NCI-H1930 (cell line): ENCODE measurements around the gene LAMA3.

Source experiments
- DNase-seq, 2 experiments: peaks; one replicate each; lab custom pipeline; 2025; lab: John Stamatoyannopoulos, UW

LAMA3 gene

DNA sequence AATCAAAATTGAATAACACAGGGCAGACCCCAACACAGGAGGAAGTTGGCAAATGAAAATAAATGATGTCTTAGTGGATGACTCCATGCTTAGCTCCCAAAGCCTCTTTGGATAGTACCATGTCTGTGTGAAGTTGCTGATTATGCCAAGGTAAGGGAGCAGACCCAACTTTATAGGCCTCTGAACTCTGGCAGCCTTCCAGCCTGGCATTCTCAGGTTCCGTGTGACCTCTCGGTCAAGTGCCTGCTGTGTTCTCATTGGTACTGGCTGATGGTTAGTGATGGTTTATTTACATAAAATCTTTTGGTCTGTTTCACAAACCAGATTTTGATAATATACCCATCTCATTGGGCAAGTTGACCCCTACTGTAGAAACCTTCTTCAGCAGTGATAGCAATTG lies 213.1 kb downstream of the LAMA3 start:
- DNase-seq, result no peak

DNA sequence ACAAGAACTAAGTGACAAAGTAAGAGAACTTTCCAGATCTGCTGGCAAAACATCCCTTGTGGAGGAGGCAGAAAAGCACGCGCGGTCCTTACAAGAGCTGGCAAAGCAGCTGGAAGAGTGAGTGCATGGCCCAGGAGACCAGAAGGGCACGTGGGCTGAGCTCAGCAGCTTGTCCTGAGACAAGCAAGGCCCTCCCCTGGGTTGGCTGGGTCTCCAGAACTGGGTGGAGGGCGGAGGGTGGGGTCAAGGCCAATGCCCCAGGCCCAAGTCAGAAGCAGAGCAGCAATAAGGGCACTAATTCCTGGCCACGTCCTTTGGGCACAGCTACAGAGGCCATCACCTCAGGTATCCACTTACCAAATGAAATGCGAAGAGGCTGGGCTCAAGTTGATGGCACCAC lies 214.7 kb downstream of the LAMA3 start:
- DNase-seq, result no peak

DNA sequence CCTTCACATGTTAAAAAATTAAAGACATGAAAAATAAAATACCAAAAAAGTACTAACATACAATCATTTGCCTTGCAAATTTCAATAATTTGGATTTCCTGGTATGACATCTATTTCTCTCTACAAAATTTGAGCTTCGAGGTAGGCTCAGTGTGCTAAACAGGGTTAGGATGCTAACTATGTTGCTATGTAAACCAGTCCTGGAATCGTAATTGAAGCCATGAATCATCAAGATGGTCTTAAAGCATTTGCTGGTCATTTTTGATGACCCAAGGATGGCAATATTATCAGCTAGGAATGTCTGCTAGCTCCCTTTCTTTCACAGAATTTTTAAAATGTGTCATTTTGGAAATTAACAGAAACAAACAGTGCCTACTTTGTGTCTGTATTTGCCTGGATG lies 217.4 kb downstream of the LAMA3 start:
- no peak for DNase-seq

DNA sequence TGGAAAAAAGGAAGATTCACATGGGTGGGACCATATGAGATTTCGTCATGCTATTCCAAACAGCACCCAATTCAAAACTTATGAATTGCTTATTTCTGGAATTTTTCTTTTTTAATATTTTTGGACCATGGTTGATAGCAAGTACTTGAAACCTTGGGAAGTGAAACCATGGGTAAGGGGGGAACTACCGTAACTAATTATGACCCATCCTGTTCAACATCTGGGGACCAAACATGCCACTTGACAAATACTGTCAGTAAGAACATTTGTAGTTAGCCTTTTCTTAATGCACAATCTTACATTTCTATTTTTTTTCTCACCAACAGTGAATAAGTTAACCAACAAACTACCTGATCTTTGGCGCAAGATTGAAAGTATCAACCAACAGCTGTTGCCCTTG lies 219.6 kb downstream of the LAMA3 start:
- DNase-seq, result no peak

DNA sequence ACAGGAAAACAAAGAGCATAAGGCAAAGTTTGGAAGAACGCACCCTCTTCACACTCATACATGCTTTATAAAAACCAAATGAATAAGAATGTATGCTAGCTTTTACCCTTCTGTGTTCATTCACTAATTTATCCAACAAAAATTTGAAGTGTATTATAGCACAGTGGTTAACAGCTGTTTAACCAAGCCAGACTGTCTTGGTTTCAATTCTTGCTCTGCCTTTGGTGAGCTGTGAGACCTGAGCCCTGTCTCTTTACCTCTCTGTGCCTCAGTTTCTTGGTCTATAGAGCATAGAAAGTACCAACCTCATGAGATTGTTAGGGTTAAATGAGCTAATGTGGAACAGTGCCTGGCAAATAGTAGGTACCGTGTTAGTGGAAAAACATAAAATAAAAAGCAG lies 220.8 kb downstream of the LAMA3 start:
- no peak for DNase-seq

DNA sequence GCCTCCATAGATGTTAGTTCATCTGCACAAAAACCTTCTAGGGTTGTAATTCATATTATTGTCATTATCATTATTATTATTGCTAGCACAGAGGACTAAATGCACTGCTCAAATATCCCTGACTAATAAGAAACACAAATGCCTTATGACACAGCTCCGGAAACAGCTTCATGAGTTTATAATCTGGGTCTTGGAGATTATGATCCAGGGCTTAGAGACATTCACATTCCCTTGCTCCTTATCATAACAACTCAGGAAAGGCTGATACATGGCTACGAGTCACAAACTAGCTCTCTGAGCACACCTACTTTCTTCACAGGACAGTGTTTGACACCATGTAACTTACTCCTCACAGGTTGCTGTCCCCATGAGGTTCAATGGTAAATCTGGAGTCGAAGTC lies 223.1 kb downstream of the LAMA3 start:
- no peak for DNase-seq

DNA sequence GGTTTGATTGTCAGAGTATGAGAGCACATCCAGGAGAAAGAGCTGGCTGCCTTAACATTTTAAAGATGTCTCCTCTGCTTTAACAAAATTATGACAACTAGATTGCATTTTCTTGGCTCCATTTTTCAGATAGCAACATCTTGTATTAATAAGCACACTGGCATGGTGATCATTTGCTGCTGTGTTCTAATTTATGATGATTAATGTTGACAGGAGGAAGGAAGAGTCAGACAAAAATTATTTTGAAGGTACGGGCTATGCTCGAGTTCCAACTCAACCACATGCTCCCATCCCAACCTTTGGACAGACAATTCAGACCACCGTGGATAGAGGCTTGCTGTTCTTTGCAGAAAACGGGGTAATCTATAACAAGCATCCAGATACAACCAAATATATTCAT lies 227.1 kb downstream of the LAMA3 start:
- no peak for DNase-seq

DNA sequence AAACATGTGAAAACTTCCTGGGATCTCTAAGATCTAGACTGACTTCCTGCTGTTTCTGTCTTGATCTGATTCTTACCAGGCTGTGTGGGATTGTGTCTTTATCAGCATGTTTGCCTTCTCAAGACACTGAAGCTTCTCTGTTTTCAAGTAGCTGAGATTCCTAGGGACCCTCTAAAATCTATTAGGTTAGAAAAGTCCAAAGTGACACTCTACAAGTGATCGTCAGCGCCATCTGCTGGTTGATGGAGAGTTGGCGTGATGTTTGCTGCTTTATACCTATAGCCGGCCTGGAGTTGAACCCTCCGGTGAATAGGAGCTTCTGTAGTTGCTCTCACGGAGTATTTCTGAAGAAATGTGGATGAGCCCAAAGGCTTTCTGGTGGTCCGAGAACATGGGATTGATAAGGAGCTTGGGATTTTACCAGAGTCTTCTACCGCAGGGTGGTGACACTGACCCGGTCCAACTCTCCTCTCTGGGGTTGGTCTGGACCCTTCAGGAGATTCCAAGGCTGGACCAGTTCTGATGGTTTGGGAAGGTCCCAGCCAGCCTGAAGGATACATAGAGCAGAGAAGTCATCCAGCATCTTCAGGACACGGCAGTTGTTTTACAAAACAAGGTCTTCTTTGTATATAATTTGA lies 229.3 kb downstream of the LAMA3 start:
- DNase-seq, result peak; percentile 61 to 86

DNA sequence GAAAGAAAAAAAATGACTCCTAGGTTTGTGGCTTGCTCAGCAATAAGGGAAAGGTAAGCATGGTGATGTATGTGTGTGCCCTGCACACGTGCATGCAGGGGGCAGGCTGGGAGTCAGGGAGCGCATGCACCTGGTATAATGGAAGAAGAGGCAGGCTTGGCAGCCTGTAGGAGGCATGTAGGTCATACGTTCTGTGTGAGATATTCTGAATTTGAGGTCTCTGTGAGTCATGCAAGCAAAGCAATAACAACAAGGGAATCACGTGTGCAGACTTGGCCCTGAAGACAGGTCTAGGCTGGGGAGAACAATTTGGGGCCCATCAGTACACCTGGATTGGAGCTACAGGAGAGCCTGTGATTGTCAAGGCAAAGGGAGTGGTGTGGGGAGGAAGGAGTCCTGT lies 230.8 kb downstream of the LAMA3 start:
- DNase-seq, result no peak

DNA sequence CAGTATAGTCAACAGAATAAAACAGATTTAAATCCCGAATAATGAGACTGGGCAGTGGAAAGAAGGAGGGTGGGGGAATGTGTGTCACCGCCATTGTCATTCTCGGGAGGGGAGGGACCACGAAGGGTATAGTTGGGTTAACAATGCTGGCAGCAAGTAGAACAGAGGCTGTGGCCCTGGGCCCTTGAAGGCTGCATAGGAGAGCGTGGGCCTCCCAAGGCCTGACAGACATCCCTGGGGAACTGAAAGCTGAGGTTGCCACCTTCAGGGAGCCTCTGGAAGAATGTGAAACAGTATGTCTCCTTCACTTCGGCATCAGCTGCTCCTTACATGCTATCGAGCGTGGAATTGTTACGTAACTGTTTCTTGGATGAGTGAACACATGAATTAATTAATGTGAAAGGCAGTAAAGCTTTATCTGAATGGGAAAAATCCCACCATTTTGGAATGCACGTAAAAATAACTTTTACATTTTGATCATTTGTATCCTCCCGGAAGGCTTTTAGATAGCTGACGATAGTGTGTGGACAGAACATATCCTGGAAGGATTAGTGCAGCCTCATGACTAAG lies 232.5 kb downstream of the LAMA3 start:
- DNase-seq, result no peak

DNA sequence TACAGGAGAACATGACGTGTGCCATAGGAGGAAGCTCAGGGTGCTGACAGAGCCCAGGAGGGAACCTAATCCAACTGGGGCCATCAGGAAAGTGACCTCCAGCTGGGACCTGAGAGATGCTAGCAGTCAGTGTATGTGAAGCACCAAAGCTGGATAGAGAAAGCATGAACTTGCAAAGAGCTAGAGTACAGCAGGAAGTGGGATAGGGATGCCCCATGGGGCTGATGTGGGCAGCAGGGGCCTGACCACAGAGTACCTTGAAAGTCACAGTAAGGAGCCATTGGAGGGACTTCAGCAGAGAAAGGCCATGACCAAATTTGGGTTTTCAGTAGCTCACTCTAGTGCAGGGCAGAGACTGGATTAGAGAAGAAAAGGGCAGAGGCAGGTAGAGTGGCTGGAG lies 233.7 kb downstream of the LAMA3 start:
- DNase-seq, result no peak

DNA sequence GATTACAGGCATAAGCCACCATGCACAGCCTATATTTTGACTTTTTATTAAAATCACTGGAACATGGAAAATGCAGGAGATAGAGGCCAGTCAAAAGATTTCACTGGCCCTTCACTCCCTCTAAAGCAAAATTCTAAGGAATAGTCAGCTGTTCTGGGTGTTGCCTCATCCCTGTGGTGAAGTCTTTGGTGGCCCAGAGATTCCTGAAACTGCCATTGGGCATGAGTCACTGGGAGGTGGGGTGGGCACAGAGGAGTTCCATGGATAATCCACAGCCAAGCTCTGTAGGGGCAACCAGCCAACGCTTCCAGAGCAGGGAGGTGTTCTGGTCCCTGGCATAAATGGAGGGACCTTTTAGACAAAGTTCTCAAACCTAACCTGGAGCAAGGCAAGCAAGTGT lies 235.6 kb downstream of the LAMA3 start:
- DNase-seq, result no peak

DNA sequence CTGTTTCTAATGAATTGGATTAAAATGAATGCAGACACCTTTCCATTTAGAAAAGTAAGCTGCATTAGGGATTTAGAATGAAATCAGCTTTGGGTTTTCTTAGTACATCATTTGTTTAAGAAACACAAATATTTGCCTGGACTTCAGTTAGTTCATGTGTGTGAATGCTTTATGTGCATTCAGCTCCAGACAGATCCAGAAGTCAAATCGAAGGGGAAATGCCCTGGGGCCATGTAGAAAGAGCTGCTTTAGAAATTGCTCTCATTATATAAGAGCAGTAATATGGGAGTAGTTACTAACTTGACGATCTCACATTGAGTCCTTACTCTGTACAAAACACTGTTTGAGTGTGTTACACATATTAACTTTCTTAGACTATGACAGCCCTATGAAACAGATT lies 237.3 kb downstream of the LAMA3 start:
- peak in 1 of 2 experiments; percentile 50 for DNase-seq

DNA sequence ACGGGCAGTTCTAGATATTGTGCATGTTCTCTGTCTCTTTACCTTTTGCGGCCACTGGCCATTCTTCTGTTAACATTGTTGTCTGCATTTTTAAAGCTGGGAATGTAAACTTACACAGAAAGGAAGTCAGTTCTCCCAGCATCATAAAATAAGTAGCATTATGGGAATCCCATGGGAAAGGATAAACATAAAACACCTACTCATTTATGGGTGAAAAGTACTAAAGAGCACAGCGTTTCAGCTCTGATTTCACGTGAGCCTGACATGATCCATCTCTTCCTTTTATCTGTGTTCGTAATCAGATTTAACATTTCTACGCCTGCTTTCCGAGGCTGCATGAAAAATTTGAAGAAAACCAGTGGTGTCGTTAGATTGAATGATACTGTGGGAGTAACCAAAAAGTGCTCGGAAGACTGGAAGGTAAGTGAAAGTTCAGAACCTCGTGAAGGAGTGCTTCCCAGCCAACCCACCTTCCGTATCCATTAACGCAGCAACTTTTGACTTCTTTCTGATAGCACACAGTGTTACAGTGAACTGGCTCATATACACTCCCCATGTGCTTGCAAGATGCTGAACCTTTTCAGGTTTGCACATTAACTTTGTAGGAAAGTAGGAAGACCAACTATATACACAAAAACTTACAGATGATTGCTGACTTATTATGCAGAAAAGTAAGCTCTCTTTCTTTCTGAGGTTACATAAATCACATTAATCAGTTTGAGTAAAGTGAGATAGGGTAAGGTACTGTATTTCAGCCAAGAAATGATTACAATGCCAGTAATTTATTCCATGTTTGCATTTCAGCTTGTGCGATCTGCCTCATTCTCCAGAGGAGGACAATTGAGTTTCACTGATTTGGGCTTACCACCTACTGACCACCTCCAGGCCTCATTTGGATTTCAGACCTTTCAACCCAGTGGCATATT lies 238.8 kb downstream of the LAMA3 start:
- DNase-seq, result no peak

DNA sequence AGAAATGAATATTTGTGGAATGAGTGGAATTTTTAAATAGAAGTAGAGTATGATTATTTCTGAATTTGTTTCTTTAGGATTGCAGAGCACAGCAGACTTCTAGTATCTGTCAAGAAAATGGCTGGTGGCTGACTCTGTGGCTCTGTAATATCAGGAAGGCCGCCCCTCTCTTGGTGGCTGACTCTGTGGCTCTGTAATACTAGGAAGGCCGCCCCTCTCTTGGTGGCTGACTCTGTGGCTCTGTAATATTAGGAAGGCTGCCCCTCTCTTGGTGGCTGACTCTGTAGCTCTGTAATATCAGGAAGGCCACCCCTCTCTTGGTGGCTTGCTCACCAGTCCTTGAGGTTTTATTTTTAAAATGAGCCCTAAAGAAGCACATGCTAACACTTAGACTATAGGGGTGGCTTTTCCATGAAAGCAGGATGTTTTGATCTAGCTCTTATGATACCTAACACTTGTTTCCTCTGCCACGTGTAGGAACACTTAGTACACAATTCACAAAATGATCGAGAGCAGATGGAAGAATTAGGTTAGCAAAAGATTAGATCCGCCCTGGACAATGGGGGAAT lies 240.2 kb downstream of the LAMA3 start:
- DNase-seq, result no peak

DNA sequence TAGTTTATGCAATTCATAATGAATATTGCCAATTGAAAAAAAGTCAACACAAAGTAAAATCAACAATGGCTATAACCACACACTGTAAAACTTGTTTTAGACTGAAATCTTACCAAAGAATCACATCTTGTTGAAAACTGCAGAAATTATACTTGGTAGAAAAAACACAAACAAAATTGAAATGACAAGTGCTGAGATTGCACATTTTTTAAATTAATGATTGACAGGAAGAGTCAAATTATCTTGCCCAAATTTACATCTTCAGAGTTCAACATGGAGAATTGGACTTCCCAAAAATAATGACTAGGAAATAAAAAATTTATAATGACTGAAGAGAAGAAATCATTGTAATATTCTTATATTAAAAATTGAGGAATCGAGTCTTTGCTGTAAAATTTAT lies 240.7 kb downstream of the LAMA3 start:
- no peak for DNase-seq

DNA sequence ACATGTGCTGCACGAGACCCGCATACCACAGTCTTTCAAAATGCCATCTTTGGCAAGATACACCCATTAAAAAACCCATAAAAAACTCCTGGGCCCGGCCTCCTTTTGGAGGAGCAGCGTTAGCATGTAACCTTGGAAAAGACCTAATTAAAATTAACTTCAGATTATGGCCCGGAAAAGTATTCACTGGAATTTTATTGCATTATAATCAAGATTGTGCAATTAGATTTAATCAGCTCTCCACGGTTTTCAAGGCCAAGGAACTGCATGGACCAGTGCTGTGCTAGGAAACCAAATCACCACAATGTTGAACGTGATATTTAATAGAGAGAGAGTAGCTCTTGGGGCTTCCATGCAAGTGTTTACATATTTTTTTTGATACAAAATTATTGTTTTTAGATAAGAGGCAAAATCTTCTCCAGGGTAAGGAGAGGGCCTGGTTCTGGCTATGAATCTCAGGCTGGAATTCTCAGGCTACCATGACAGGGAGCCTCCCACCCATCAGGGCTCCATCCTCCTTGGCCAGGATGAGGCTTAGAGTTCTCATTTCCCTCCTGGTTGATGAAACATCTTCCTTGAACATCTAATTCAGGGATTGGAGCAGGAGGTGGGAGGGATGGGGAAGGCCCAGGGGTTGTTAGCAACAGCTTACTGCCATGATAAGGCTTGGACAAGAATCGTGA lies 243.3 kb downstream of the LAMA3 start:
- no peak for DNase-seq

DNA sequence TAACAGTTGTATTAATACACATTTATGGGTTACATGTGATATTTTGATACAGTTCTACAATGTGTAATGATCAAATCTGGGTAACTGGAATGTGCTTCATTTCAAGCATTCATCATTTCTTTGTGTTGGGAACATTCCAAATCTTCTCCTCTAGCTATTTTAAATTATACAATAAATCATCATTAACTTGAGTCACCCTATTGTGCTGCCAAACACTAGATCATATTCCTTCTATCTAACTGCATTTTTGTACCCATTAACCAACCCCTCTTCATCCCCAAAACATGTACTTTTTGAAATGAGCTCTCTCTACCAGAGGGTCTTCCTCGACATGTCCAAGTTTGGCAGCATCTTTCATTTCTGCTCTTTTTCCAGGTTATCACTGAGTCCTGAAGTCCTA lies 244.2 kb downstream of the LAMA3 start:
- DNase-seq, result no peak

DNA sequence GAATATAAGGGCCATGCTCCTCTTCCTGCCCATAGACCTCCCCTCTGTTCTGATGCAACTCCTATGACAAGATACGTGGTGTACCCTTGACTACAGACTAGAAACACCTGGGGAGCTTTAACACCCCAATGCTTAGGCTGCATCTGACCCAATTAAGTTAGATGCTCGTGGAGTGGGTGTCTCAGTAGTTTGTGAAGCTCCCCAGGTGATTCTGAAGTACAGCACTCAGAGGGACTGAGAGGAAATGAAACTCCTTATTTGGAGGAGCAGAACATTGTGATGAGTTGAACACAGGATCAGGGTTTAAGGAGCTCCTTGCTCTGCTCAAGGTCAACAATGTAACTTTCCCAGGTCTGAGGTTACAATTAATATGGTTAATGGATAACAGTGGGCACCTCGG lies 245.0 kb downstream of the LAMA3 start:
- DNase-seq, result no peak

DNA sequence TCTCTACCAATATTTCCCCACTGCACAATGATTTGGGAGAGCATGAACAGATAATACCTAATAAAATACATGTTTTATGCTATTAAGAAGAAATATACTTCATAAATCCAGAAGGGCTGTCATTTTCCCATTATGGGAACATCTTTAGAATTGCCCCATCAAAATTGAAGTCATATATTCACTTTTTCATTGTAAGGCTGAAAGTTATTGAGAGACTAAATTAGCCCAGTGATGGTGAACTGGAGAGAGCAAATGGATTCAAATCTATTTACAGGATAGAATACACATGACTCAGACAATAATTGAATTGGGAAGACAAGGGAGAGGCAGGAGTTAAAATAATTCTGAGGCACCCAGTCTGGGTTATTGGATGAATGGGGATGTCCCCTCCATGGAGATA lies 245.6 kb downstream of the LAMA3 start:
- no peak for DNase-seq

DNA sequence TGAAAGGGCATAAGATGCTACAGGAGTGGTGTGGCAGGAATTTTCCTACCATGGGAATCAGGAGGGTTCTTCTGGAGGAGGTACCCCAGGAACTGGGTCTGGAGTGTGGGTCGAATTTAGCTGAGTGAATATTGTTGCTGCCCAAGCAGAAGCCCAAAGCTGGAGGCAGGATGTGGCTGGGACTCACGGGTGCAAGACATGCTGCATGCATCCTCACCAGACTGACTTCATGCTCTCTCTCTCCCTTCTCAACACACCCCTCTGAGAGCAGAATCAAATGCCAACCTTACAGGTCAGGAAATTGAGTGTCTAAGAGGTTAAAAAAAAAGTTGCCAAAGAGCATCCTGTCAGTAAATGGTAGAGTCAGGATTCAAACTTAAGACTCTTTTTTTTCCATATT lies 246.6 kb downstream of the LAMA3 start:
- DNase-seq, result no peak

DNA sequence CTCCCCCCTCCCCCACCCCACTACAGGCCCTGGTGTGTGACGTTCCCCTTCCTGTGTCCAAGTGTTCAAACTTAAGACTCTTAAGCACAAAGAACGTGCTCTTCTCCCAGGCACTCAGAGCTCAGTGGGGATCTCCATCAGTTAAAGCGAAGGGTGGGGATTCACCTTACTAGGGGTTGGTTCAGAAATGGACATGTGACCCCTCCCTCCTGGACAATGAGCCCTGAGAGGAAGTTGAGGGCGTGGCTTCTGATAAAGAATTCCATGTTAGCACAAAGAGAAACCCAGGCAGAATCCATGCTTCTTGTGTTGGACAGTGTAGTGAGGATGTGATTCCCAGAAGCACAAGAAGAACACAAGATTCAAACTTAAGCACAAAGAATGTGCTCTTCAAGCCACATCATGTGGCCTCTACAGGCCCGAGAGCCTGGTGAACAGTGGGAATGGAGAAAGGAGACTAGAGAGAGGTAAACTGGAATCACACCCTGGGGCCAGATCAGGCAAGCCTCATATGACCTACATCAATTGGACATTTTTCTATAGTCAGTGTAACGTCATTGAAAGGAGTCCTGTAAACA lies 247.2 kb downstream of the LAMA3 start:
- no peak for DNase-seq
